ENCODE data around the gene RNU6-8. TPM values are rescaled to one million over a fixed set of nuclear protein-coding genes. Genes with fewer than 3 reads are reported as not detected.

The RNU6-8 gene
- total RNA-seq, 1 experiment from 2014 or later = not detected

GRCh38 chr14:32205984-32206383 lies 2.9 kb upstream of the RNU6-8 start:
- ChIA-PET CTCF (interaction anchor here (0.6 to 1.0 kb wide), 2 partner anchors 132 to 354 kb away, joined by 3 to 4 read pairs; no protein-coding TSS in a partner anchor), POLR2A (no interaction called here)
- no peak overlapping the region for H3K4me3 Mint-ChIP-seq
- H3K36me3 Mint-ChIP-seq = no peaks in the 10 kb centered on the region
- peaks cover 18% of the 10 kb centered on the region for H3K4me1 Mint-ChIP-seq
- TF ChIP-seq OVOL2 (CRISPR knock-in tag; IDR thresholded peaks at IDR 0.05; ENCODE audit: borderline replicate concordance) = no peak
- no peak for TF ChIP-seq ZNF425 (CRISPR knock-in tag; conservative IDR thresholded peaks at IDR 0.05)
- TF ChIP-seq SMAD3 (CRISPR knock-in tag; IDR thresholded peaks at IDR 0.05; ENCODE audit: borderline replicate concordance) = no peak
- no peak for TF ChIP-seq ZNF396 (CRISPR knock-in tag; IDR thresholded peaks at IDR 0.05; ENCODE audit: borderline replicate concordance)
- no peak for TF ChIP-seq IRF1 (CRISPR knock-in tag; IDR thresholded peaks at IDR 0.05)
- no peak for TF ChIP-seq E2F4 (CRISPR knock-in tag; IDR thresholded peaks at IDR 0.05; ENCODE audit: borderline replicate concordance, low read depth)
- no peak for TF ChIP-seq ARID4B (CRISPR knock-in tag; IDR thresholded peaks at IDR 0.05; ENCODE audit: borderline replicate concordance)
- TF ChIP-seq NFE2L1 (CRISPR knock-in tag; IDR thresholded peaks at IDR 0.05) = no peak
- no peak for TF ChIP-seq CTCF (IDR thresholded peaks at IDR 0.05)
- TF ChIP-seq CREB1 (CRISPR knock-in tag; IDR thresholded peaks at IDR 0.05) = no peak
- TF ChIP-seq FOXP1 (CRISPR knock-in tag; IDR thresholded peaks at IDR 0.05; ENCODE audit: borderline replicate concordance) = no peak
- no peak for TF ChIP-seq CBFB (CRISPR knock-in tag; IDR thresholded peaks at IDR 0.05; ENCODE audit: low read depth)
- no peak for TF ChIP-seq USF2 (CRISPR knock-in tag; IDR thresholded peaks at IDR 0.05)
- no peak for TF ChIP-seq KAT7 (CRISPR knock-in tag; IDR thresholded peaks at IDR 0.05; ENCODE audit: borderline replicate concordance)
- no peak for TF ChIP-seq PREB (CRISPR knock-in tag; IDR thresholded peaks at IDR 0.05; ENCODE audit: borderline replicate concordance)
- no peak for TF ChIP-seq ZNF532 (CRISPR knock-in tag; IDR thresholded peaks at IDR 0.05; ENCODE audit: borderline replicate concordance)
- H3K27ac Mint-ChIP-seq = no peak overlapping the region
- no peak for ATAC-seq
- peaks cover 15% of the 10 kb centered on the region for H3K27me3 Mint-ChIP-seq (ENCODE audit: low read depth)
- DNase-seq (ENCODE audit: low spot score) = peak; percentile 25
- no peaks in the 10 kb centered on the region for H3K9me3 Mint-ChIP-seq

All from WTC11 (cell line).